22Rv1 (cell line): ENCODE data around the gene FCHSD2.

Experiments
- H3K27ac ChIP-seq: fragments of 450-650 bp; 2 replicates; pipeline ENCODE4 v1.5.1; 2017
- CTCF ChIP-seq: fragments of 450-650 bp; IDR thresholded peaks from 2 replicates; pipeline ENCODE4 v1.5.1; 2017; ENCODE audit warnings: mild to moderate bottlenecking
- ZFX ChIP-seq: fragments of 450-650 bp; IDR thresholded peaks from 2 replicates; pipeline ENCODE4 v1.6.1; 2017; ENCODE audit warnings: antibody characterized with exemption, borderline replicate concordance

Gene FCHSD2

GRCh38 chr11:73053964-73054363 is 88.2 kb downstream of the FCHSD2 start:
- no peak for TF ChIP-seq CTCF
- no peak for TF ChIP-seq ZFX
- H3K27ac ChIP-seq: no peak overlapping the region

GRCh38 chr11:73048446-73048845 is 93.7 kb downstream of the FCHSD2 start:
- TF ChIP-seq CTCF (no peak), ZFX (no peak)
- H3K27ac ChIP-seq: peak overlapping the region; percentile 26; the same call in 1 of the 2 replicates

GRCh38 chr11:73047773-73048371 is 94.2 kb downstream of the FCHSD2 start:
- no peak for TF ChIP-seq ZFX
- TF ChIP-seq CTCF: no peak
- 0 out of 2 replicates have a peak overlapping the region, but pooled peaks have one; percentile 26 for H3K27ac ChIP-seq

- no peak for TF ChIP-seq CTCF
- no peak for TF ChIP-seq ZFX
- no peak overlapping the region for H3K27ac ChIP-seq
Observed at GRCh38 chr11:73040046-73040445, 102.1 kb downstream of the FCHSD2 start.

GRCh38 chr11:73034777-73035176 is 107.3 kb downstream of the FCHSD2 start:
- no peak overlapping the region for H3K27ac ChIP-seq
- no peak for TF ChIP-seq CTCF
- TF ChIP-seq ZFX: no peak

- H3K27ac ChIP-seq: no peak overlapping the region
- no peak for TF ChIP-seq ZFX
- TF ChIP-seq CTCF: no peak
Observed at GRCh38 chr11:73034331-73034730, 107.8 kb downstream of the FCHSD2 start.

GRCh38 chr11:73030130-73030529 is 112.0 kb downstream of the FCHSD2 start:
- no peak for TF ChIP-seq ZFX
- TF ChIP-seq CTCF: no peak
- no peak overlapping the region for H3K27ac ChIP-seq
